Measurements from ENCODE around the gene LRBA. TPM values are rescaled to one million over a fixed set of nuclear protein-coding genes. Genes with fewer than 3 reads are reported as not detected.

The LRBA gene
- total and polyA plus RNA-seq, 2 of the 4 experiments (the other 2 are of a cell fraction) = 10.2 to 51.6 TPM

DNA sequence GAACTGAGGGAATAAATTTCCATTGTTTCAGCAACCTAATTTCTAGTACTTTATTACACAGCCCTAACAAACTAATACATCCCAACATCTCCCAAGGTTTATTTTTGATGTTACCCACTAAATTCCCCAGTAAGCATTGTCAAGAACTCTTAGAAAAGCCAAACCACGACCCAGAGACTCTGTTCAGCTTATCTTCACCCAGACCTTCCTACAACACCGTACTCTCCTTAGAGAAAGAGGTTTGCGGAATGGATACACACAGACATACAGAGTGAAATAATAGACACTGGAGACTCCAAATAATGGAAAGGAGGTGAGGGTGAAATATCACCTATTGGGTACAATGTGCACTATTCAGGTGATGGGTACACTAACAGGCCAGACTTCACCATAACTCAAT is 75.6 kb downstream of the LRBA start:
- Histone ChIP-seq H4K91ac (ENCODE audit: insufficient read depth, low read depth, low read length) (no peak overlapping the region), H3K9ac (ENCODE audit: low read depth, low read length) (no peak overlapping the region), H4K20me1 (ENCODE audit: insufficient read depth, low read length) (no peaks in the 10 kb centered on the region), H3K9me1 (ENCODE audit: insufficient read depth, low read length) (no peaks in the 10 kb centered on the region), H3K4me3 (ENCODE audit: insufficient read depth, low read depth, low read length) (no peak overlapping the region), H3K36me3 (ENCODE audit: control insufficient read depth, insufficient read depth, low read length) (no peaks in the 10 kb centered on the region), H3K23ac (ENCODE audit: low read depth, low read length) (no peak overlapping the region), H3K4ac (ENCODE audit: low read depth, low read length) (no peak overlapping the region), H2AK9ac (replicated peaks; ENCODE audit: low read depth, low read length, poor library complexity) (no peak overlapping the region), H3K79me1 (ENCODE audit: low read depth in 1 of 2, low read length in 2 of 2) (no peaks in the 10 kb centered on the region), H3K4me1 (ENCODE audit: control insufficient read depth, insufficient read depth, low read length) (no peaks in the 10 kb centered on the region), H4K5ac (ENCODE audit: low read depth, low read length) (no peak overlapping the region), H3K27ac (ENCODE audit: insufficient read depth, low read length) (no peak overlapping the region), H3K14ac (replicated peaks; ENCODE audit: low read depth, low read length) (no peak overlapping the region), H3K27me3 (ENCODE audit: control insufficient read depth, insufficient read depth, low read length) (no peaks in the 10 kb centered on the region), H2BK15ac (ENCODE audit: low read depth, low read length) (no peak overlapping the region), H3K56ac (ENCODE audit: extremely low read depth, insufficient read depth, low read length) (no peak overlapping the region), H4K8ac (ENCODE audit: low read depth in 2 of 2, low read length in 2 of 2) (no peak overlapping the region), H3K4me2 (ENCODE audit: low read depth, low read length) (no peak overlapping the region), H3K9me3 (ENCODE audit: control insufficient read depth, insufficient read depth, low read length) (no peaks in the 10 kb centered on the region), H2AFZ (replicated peaks; ENCODE audit: low read length, poor library complexity) (no peak overlapping the region), H2AK5ac (ENCODE audit: low read depth, low read length) (no peak overlapping the region), H3K18ac (ENCODE audit: low read depth, low read length) (no peak overlapping the region), H2BK5ac (ENCODE audit: low read depth, low read length, poor library complexity, severe bottlenecking) (no peak overlapping the region), H2BK20ac (ENCODE audit: low read depth, low read length) (no peak overlapping the region), H2BK120ac (ENCODE audit: low read depth, low read length) (no peak overlapping the region)
- in situ Hi-C loops (cut with MboI; ENCODE audit: low sequenced_read_pairs) (no loop called here), intact Hi-C loops (cut with micrococcal nuclease) (no loop called here), dilution Hi-C loops (cut with HindIII; ENCODE audit: low sequenced_read_pairs, unreplicated experiment) (no loop called here)
- ChIA-PET POLR2A (ENCODE audit: unreplicated experiment) (no interaction called here), CTCF (interaction anchor here (1.4 kb wide), 1 partner anchor 28 kb away, joined by 3 read pairs; no protein-coding TSS in a partner anchor)
- TF ChIP-seq SMC3 (IDR thresholded peaks at IDR 0.05; ENCODE audit: low read depth, low read length) (no peak), RFX5 (IDR thresholded peaks at IDR 0.05; ENCODE audit: low read depth, low read length) (no peak), MXI1 (IDR thresholded peaks at IDR 0.05; ENCODE audit: borderline replicate concordance, low read depth, low read length) (no peak), NFE2L2 (IDR thresholded peaks at IDR 0.05; ENCODE audit: low read depth, low read length) (no peak), BHLHE40 (IDR thresholded peaks at IDR 0.05; ENCODE audit: low read depth, low read length) (no peak)
- ATAC-seq (ENCODE audit: low read depth) (no peak), DNase-seq (no peak)
- no TSS peak for BruUV-seq (replicated peaks)
- WGBS, 2 experiments (ENCODE audit: extremely low coverage in 2 of 2, insufficient read length in 1 of 2) = no CpG with 5 or more reads among the region's 3 CpGs
